GM23248 (cell line): Measurements from ENCODE around the gene DOLK. TPM values are rescaled to one million over a fixed set of nuclear protein-coding genes. Genes with fewer than 3 reads are reported as not detected.

ENCODE experiments used
- DNase-seq: peaks from one replicate; pipeline ENCODE4 v3.0.0-alpha.2; 2015
- H2AFZ ChIP-seq: fragments of 200-600 bp; sonication (generic); 2 replicates; pipeline ENCODE4 v1.6.1; 2016; ENCODE audit warnings: antibody characterized with exemption
- H3F3A ChIP-seq: fragments of 200-600 bp; sonication (generic); 2 replicates; pipeline ENCODE4 v1.6.1; 2016; ENCODE audit warnings: mild to moderate bottlenecking, antibody characterized with exemption, mixed run types; ENCODE audit not compliant: insufficient read depth
- H3K27ac ChIP-seq: fragments of 200-600 bp; sonication (generic); 2 replicates; pipeline ENCODE4 v1.5.1; 2016; ENCODE audit warnings: mild to moderate bottlenecking
- H3K27me3 ChIP-seq: fragments of 200-600 bp; sonication (generic); replicated peaks from 2 replicates; pipeline ENCODE4 v1.6.1; 2016; ENCODE audit warnings: mild to moderate bottlenecking; ENCODE audit not compliant: insufficient read depth
- H3K36me3 ChIP-seq: fragments of 200-600 bp; sonication (generic); 2 replicates; pipeline ENCODE4 v1.6.1; 2016; ENCODE audit warnings: low read depth, mild to moderate bottlenecking
- H3K4me1 ChIP-seq: fragments of 200-600 bp; sonication (generic); 2 replicates; pipeline ENCODE4 v1.6.1; 2016; ENCODE audit warnings: mild to moderate bottlenecking; ENCODE audit not compliant: insufficient read depth
- H3K4me2 ChIP-seq: fragments of 200-600 bp; sonication (generic); one replicate; pipeline ENCODE4 v1.6.1; 2016; ENCODE audit warnings: mild to moderate bottlenecking; ENCODE audit not compliant: unreplicated experiment
- H3K4me3 ChIP-seq: fragments of 200-600 bp; sonication (generic); 2 replicates; pipeline ENCODE4 v1.5.1; 2016; ENCODE audit warnings: mild to moderate bottlenecking
- H3K79me2 ChIP-seq: fragments of 200-600 bp; sonication (generic); 2 replicates; pipeline ENCODE4 v1.6.1; 2016; ENCODE audit warnings: mild to moderate bottlenecking; ENCODE audit not compliant: insufficient read depth
- H3K9ac ChIP-seq: fragments of 200-600 bp; sonication (generic); 2 replicates; pipeline ENCODE4 v1.6.1; 2016; ENCODE audit warnings: mild to moderate bottlenecking
- H3K9me2 ChIP-seq: fragments of 200-600 bp; sonication (generic); 2 replicates; pipeline ENCODE4 v1.6.1; 2016; ENCODE audit warnings: mixed run types, mild to moderate bottlenecking, moderate library complexity; ENCODE audit not compliant: insufficient read depth
- H3K9me3 ChIP-seq: fragments of 200-600 bp; sonication (generic); one replicate; pipeline ENCODE4 v1.6.1; 2017; ENCODE audit warnings: low read depth
- H4K20me1 ChIP-seq: fragments of 200-600 bp; sonication (generic); 2 replicates; pipeline ENCODE4 v1.6.0; 2016; ENCODE audit not compliant: insufficient read depth
- EZH2 ChIP-seq: fragments of 200-600 bp; sonication (generic); IDR thresholded peaks from 2 replicates; pipeline ENCODE4 v1.6.1; 2018; ENCODE audit warnings: antibody characterized with exemption, mild to moderate bottlenecking; ENCODE audit not compliant: insufficient read depth, poor library complexity, severe bottlenecking
- EZH2phosphoT487 ChIP-seq: fragments of 200-600 bp; sonication (generic); IDR thresholded peaks from 2 replicates; pipeline ENCODE4 v1.6.1; 2018; ENCODE audit warnings: antibody characterized with exemption, moderate library complexity, mild to moderate bottlenecking, low read depth; ENCODE audit not compliant: insufficient read depth
- WGBS, 2 experiments: methylation state at CpG; one replicate each; pipeline ENCODE4 v1.1.6; 2015 to 2017; ENCODE audit warnings: low lambda C conversion rate in 2 of 2, low coverage in 1 of 2; ENCODE audit errors: missing lambda C conversion rate in 2 of 2; 5-methylcytosine and 5-hydroxymethylcytosine counted together
- in situ Hi-C: fragments of 300-500 bp; cut with MboI; formaldehyde crosslinking; loops from 2 replicates; pipeline ENCODE4 v1.15.0; 2020
- polyA plus RNA-seq: library from polyadenylated mRNA; unstranded; fragments of >200 nt; fragmentation: Nextera tagmentation; extraction: Ambion mirVana; gene quantifications from 2 replicates; pipeline ENCODE4 v1.2.1, GENCODE V29; 2016
- total RNA-seq: library from RNA; depleted of rRNA; stranded (reverse); fragments of >200 nt; shearing (Covaris generic); gene quantifications from 2 replicates; pipeline ENCODE4 v1.2.3, GENCODE V29; 2014

The DOLK gene
- total and polyA plus RNA-seq, 2 experiments from 2014 or later, result 31.7 to 36.1 TPM

GRCh38 chr9:128903079-128903461 is 44.3 kb downstream of the DOLK start:
- Histone ChIP-seq H3F3A (peaks cover 6% of the 10 kb centered on the region), H3K4me1 (peaks cover 16% of the 10 kb centered on the region), H3K36me3 (no peaks in the 10 kb centered on the region; the same call in 1 of the 2 replicates), H3K9ac (no peak overlapping the region), H3K9me3 (no peaks in the 10 kb centered on the region), H2AFZ (no peak overlapping the region), H3K4me3 (no peak overlapping the region), H3K79me2 (peaks cover 70% of the 10 kb centered on the region), H3K27ac (no peak overlapping the region), H3K4me2 (no peak overlapping the region), H4K20me1 (no peaks in the 10 kb centered on the region), H3K27me3 (no peaks in the 10 kb centered on the region), H3K9me2 (no peaks in the 10 kb centered on the region)
- DNase-seq, result no peak
- 97 to 100% methylated on average over 1 to 2 of the region's 2 CpGs for WGBS, 2 experiments
- in situ Hi-C loops, result no loop called here
- TF ChIP-seq EZH2 (no peak), EZH2phosphoT487 (no peak)

GRCh38 chr9:128902351-128903078 is 44.9 kb downstream of the DOLK start:
- in situ Hi-C loops, result no loop called here
- DNase-seq, result no peak
- Histone ChIP-seq H3K27me3 (no peaks in the 10 kb centered on the region), H2AFZ (no peak overlapping the region), H4K20me1 (no peaks in the 10 kb centered on the region), H3K79me2 (peaks cover 67% of the 10 kb centered on the region), H3K4me1 (peaks cover 16% of the 10 kb centered on the region), H3K4me3 (no peak overlapping the region), H3K9me2 (no peaks in the 10 kb centered on the region), H3K9ac (no peak overlapping the region), H3K36me3 (peaks cover 2% of the 10 kb centered on the region; the same call in 1 of the 2 replicates), H3K27ac (no peak overlapping the region), H3K9me3 (no peaks in the 10 kb centered on the region), H3F3A (peaks cover 6% of the 10 kb centered on the region), H3K4me2 (no peak overlapping the region)
- 91 to 92% methylated on average over 23 of the region's 23 CpGs for WGBS, 2 experiments
- TF ChIP-seq EZH2phosphoT487 (no peak), EZH2 (no peak)

GRCh38 chr9:128901822-128902221 is 45.6 kb downstream of the DOLK start:
- H3K9me2 ChIP-seq, result no peaks in the 10 kb centered on the region

GRCh38 chr9:128901379-128901778 is 46.0 kb downstream of the DOLK start:
- 74 to 77% methylated on average over 7 of the region's 7 CpGs for WGBS, 2 experiments
- TF ChIP-seq EZH2, result no peak
- no peak for TF ChIP-seq EZH2phosphoT487
- no peak overlapping the region for H3K9ac ChIP-seq

More at GRCh38 chr9:128901822-128902221, 45.6 kb downstream of the DOLK start:
- no peak for DNase-seq
- WGBS, 2 experiments, result 100% methylated on average over 5 of the region's 5 CpGs
- no peaks in the 10 kb centered on the region for H3K9me3 ChIP-seq
- no peak overlapping the region for H2AFZ ChIP-seq
- H3K27me3 ChIP-seq, result no peaks in the 10 kb centered on the region
- H4K20me1 ChIP-seq, result no peaks in the 10 kb centered on the region
- TF ChIP-seq EZH2 (no peak), EZH2phosphoT487 (no peak)
- no peak overlapping the region for H3K4me2 ChIP-seq
- H3K27ac ChIP-seq, result no peak overlapping the region
- peaks cover 70% of the 10 kb centered on the region for H3K79me2 ChIP-seq
- H3K9ac ChIP-seq, result no peak overlapping the region
- peaks cover 9% of the 10 kb centered on the region; the same call in 1 of the 2 replicates for H3K36me3 ChIP-seq
- in situ Hi-C loops, result no loop called here
- peaks cover 16% of the 10 kb centered on the region for H3K4me1 ChIP-seq
- H3F3A ChIP-seq, result peaks cover 6% of the 10 kb centered on the region
- H3K4me3 ChIP-seq, result no peak overlapping the region

More at GRCh38 chr9:128901379-128901778, 46.0 kb downstream of the DOLK start:
- H3K9me3 ChIP-seq, result no peaks in the 10 kb centered on the region
- peaks cover 16% of the 10 kb centered on the region for H3K4me1 ChIP-seq
- no peak for DNase-seq
- H3K79me2 ChIP-seq, result peaks cover 74% of the 10 kb centered on the region
- H4K20me1 ChIP-seq, result no peaks in the 10 kb centered on the region
- no peaks in the 10 kb centered on the region for H3K27me3 ChIP-seq
- peaks cover 11% of the 10 kb centered on the region; the same call in 1 of the 2 replicates for H3K36me3 ChIP-seq
- no peak overlapping the region for H3K27ac ChIP-seq
- H3F3A ChIP-seq, result peaks cover 6% of the 10 kb centered on the region
- in situ Hi-C loops, result no loop called here
- H3K9me2 ChIP-seq, result no peaks in the 10 kb centered on the region
- H3K4me3 ChIP-seq, result no peak overlapping the region
- no peak overlapping the region for H2AFZ ChIP-seq
- no peak overlapping the region for H3K4me2 ChIP-seq
